Neural cell (in vitro differentiated cells): ENCODE results near the gene ERMAP. TPM values are rescaled to one million over a fixed set of nuclear protein-coding genes. Genes with fewer than 3 reads are reported as not detected.

ENCODE experiments used
- H2AFZ ChIP-seq: fragments of 200-600, 300-800 bp; sonication (generic), shearing (Covaris generic); 2 replicates; pipeline ENCODE4 v1.6.0; 2014; ENCODE audit warnings: low read depth, mild to moderate bottlenecking, antibody characterized with exemption, low read length, moderate library complexity
- H3F3A ChIP-seq: fragments of 200-600 bp; shearing (Covaris generic); 2 replicates; pipeline ENCODE4 v1.6.1; 2016; ENCODE audit warnings: mild to moderate bottlenecking, moderate library complexity, mixed read lengths, antibody characterized with exemption, low read length; ENCODE audit not compliant: insufficient read depth, poor library complexity, severe bottlenecking
- H3K27ac ChIP-seq: fragments of 200-600, 300-800 bp; sonication (generic), shearing (Covaris generic); 2 replicates; pipeline ENCODE4 v1.5.1; 2014; ENCODE audit warnings: mild to moderate bottlenecking, low read length, moderate library complexity
- H3K27me3 ChIP-seq: fragments of 300-800, 200-600 bp; sonication (generic), shearing (Covaris generic); 2 replicates; pipeline ENCODE4 v1.6.0; 2014; ENCODE audit warnings: mild to moderate bottlenecking, low read depth, low read length, moderate library complexity; ENCODE audit not compliant: insufficient read depth
- H3K36me3 ChIP-seq: fragments of 300-800, 200-600 bp; sonication (generic), shearing (Covaris generic); 2 replicates; pipeline ENCODE4 v1.5.1; 2014; ENCODE audit warnings: mild to moderate bottlenecking, antibody characterized with exemption, low read length, moderate library complexity; ENCODE audit not compliant: insufficient read depth
- H3K4me2 ChIP-seq: fragments of 300-800, 200-600 bp; sonication (generic), shearing (Covaris generic); 2 replicates; pipeline ENCODE4 v1.6.0; 2014; ENCODE audit warnings: mild to moderate bottlenecking, low read length
- H3K4me3 ChIP-seq: fragments of 300-800, 200-600 bp; sonication (generic), shearing (Covaris generic); 2 replicates; pipeline ENCODE4 v1.5.1; 2014; ENCODE audit warnings: mild to moderate bottlenecking, low read length, moderate library complexity
- H3K79me2 ChIP-seq: fragments of 200-600 bp; shearing (Covaris generic); replicated peaks from 2 replicates; pipeline ENCODE4 v1.6.0; 2014; ENCODE audit warnings: mild to moderate bottlenecking, low read length, moderate library complexity; ENCODE audit not compliant: insufficient read depth
- H3K9ac ChIP-seq: fragments of 300-800, 200-600 bp; sonication (generic), shearing (Covaris generic); 2 replicates; pipeline ENCODE4 v1.6.1; 2016; ENCODE audit warnings: mild to moderate bottlenecking, low read length, mixed read lengths
- H3K9me2 ChIP-seq: fragments of 200-600 bp; shearing (Covaris generic); 2 replicates; pipeline ENCODE4 v1.6.1; 2016; ENCODE audit warnings: mild to moderate bottlenecking, low read length, mixed read lengths; ENCODE audit not compliant: insufficient read depth
- H3K9me3 ChIP-seq: fragments of 200-600, 300-800 bp; sonication (generic), shearing (Covaris generic); 2 replicates; pipeline ENCODE4 v1.6.1; 2016; ENCODE audit warnings: mild to moderate bottlenecking, mixed run types, low read length, moderate library complexity, mixed read lengths
- H4K20me1 ChIP-seq: fragments of 200-600 bp; shearing (Covaris generic); 2 replicates; pipeline ENCODE4 v1.6.1; 2016; ENCODE audit warnings: mild to moderate bottlenecking, mixed run types; ENCODE audit not compliant: insufficient read depth
- EP300 ChIP-seq: fragments of 450-650 bp; conservative IDR thresholded peaks from 2 replicates; pipeline ENCODE4 v1.6.1; 2014; ENCODE audit warnings: antibody characterized with exemption, mild to moderate bottlenecking, moderate library complexity; ENCODE audit not compliant: poor library complexity, severe bottlenecking
- EZH2 ChIP-seq: fragments of 200-600, 300-800 bp; shearing (Covaris generic), sonication (generic); IDR thresholded peaks from 2 replicates; pipeline ENCODE4 v1.6.1; 2014; ENCODE audit warnings: antibody characterized with exemption, low read length, borderline replicate concordance, mild to moderate bottlenecking; ENCODE audit not compliant: insufficient read depth, poor library complexity, severe bottlenecking
- MXI1 ChIP-seq: fragments of 450-650 bp; conservative IDR thresholded peaks from 2 replicates; pipeline ENCODE4 v1.6.1; 2014; ENCODE audit warnings: antibody characterized with exemption, mild to moderate bottlenecking; ENCODE audit not compliant: poor library complexity, severe bottlenecking
- POLR2AphosphoS5 ChIP-seq: IDR thresholded peaks from 2 replicates; pipeline ENCODE4 v1.6.1; 2012
- RAD21 ChIP-seq: fragments of 450-650 bp; conservative IDR thresholded peaks from 2 replicates; pipeline ENCODE4 v1.6.1; 2014; ENCODE audit warnings: antibody characterized with exemption, mild to moderate bottlenecking, moderate library complexity
- SMC3 ChIP-seq: fragments of 450-650 bp; conservative IDR thresholded peaks from 2 replicates; pipeline ENCODE4 v1.6.1; 2014; ENCODE audit warnings: antibody characterized with exemption, mild to moderate bottlenecking, moderate library complexity; ENCODE audit not compliant: poor library complexity
- TAF1 ChIP-seq: IDR thresholded peaks from 2 replicates; pipeline ENCODE4 v1.6.1; 2012; ENCODE audit warnings: low read depth
- polyA plus RNA-seq: library from polyadenylated mRNA; depleted of rRNA; stranded (reverse); fragments of >200 nt; gene quantifications from 2 replicates; pipeline ENCODE4 v1.2.3, GENCODE V29; 2014
- TF ChIP-seq, protein P1 (sequence below): IDR thresholded peaks from 2 replicates; pipeline ENCODE4 v1.6.1; 2012; ENCODE audit warnings: borderline replicate concordance
- TF ChIP-seq, protein P2 (sequence below): fragments of 450-650 bp; IDR thresholded peaks from 2 replicates; pipeline ENCODE4 v1.5.1; 2014; ENCODE audit warnings: antibody characterized with exemption, mild to moderate bottlenecking, moderate library complexity; ENCODE audit not compliant: poor library complexity, severe bottlenecking

ERMAP gene
- polyA plus RNA-seq, 1 donor from 2014 or later: 10.6 TPM

DNA sequence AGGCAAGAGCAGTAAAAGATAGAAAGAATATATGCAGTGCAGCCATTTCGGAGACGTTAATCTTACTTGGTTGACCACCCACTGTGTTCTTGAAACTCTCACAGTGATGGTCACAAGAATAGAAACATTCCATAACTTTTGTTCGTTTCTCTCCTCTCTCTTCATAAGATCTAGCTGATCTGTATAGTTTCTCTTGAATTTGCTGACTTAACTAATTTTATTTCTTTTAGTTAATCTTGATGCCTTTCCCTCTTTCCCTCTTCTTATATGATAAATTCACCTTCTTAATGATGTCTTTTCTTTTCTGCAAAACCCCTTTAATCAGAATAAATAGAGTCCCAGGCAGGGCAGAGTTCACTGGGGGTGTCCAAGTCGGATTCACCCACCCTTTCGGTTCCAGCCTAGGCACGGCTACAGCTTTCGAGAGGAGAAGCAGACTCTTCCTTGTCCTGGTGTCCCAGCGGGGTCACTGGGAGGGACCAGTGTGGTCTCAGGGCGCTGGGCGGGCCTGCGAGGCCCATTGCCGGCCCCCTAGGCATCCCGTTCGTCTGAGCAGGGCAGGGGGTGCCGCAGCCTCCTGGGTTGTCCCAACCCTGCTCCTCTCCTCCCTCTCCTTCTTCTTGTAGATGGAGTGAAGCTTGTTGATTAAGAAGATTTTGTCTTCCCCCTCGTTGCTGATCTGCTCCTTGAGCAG, 69.3 kb downstream of the ERMAP start:
- Histone ChIP-seq H3K9me3 (no peaks in the 10 kb centered on the region), H3K4me2 (no peak overlapping the region), H3K9me2 (no peaks in the 10 kb centered on the region), H3K4me3 (no peak overlapping the region), H3K27ac (no peak overlapping the region), H3K9ac (no peak overlapping the region), H3K79me2 (no peaks in the 10 kb centered on the region), H3F3A (no peaks in the 10 kb centered on the region), H2AFZ (no peak overlapping the region), H3K36me3 (no peaks in the 10 kb centered on the region), H3K27me3 (no peaks in the 10 kb centered on the region), H4K20me1 (no peaks in the 10 kb centered on the region)
- TF ChIP-seq RAD21: no peak
- no peak for TF ChIP-seq TAF1
- no peak for TF ChIP-seq SMC3
- no peak for TF ChIP-seq POLR2AphosphoS5
- no peak for TF ChIP-seq MXI1
- no peak for TF ChIP-seq EZH2
- TF ChIP-seq, protein P1, sequence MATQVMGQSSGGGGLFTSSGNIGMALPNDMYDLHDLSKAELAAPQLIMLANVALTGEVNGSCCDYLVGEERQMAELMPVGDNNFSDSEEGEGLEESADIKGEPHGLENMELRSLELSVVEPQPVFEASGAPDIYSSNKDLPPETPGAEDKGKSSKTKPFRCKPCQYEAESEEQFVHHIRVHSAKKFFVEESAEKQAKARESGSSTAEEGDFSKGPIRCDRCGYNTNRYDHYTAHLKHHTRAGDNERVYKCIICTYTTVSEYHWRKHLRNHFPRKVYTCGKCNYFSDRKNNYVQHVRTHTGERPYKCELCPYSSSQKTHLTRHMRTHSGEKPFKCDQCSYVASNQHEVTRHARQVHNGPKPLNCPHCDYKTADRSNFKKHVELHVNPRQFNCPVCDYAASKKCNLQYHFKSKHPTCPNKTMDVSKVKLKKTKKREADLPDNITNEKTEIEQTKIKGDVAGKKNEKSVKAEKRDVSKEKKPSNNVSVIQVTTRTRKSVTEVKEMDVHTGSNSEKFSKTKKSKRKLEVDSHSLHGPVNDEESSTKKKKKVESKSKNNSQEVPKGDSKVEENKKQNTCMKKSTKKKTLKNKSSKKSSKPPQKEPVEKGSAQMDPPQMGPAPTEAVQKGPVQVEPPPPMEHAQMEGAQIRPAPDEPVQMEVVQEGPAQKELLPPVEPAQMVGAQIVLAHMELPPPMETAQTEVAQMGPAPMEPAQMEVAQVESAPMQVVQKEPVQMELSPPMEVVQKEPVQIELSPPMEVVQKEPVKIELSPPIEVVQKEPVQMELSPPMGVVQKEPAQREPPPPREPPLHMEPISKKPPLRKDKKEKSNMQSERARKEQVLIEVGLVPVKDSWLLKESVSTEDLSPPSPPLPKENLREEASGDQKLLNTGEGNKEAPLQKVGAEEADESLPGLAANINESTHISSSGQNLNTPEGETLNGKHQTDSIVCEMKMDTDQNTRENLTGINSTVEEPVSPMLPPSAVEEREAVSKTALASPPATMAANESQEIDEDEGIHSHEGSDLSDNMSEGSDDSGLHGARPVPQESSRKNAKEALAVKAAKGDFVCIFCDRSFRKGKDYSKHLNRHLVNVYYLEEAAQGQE: no peak
- TF ChIP-seq EP300: no peak
- TF ChIP-seq, protein P2, sequence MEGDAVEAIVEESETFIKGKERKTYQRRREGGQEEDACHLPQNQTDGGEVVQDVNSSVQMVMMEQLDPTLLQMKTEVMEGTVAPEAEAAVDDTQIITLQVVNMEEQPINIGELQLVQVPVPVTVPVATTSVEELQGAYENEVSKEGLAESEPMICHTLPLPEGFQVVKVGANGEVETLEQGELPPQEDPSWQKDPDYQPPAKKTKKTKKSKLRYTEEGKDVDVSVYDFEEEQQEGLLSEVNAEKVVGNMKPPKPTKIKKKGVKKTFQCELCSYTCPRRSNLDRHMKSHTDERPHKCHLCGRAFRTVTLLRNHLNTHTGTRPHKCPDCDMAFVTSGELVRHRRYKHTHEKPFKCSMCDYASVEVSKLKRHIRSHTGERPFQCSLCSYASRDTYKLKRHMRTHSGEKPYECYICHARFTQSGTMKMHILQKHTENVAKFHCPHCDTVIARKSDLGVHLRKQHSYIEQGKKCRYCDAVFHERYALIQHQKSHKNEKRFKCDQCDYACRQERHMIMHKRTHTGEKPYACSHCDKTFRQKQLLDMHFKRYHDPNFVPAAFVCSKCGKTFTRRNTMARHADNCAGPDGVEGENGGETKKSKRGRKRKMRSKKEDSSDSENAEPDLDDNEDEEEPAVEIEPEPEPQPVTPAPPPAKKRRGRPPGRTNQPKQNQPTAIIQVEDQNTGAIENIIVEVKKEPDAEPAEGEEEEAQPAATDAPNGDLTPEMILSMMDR: no peak

GRCh38 chr1:42886800-42887199, 69.9 kb downstream of the ERMAP start:
- H3K79me2 ChIP-seq: no peaks in the 10 kb centered on the region
- H3K4me3 ChIP-seq: no peak overlapping the region
- no peak overlapping the region for H3K27ac ChIP-seq
- no peaks in the 10 kb centered on the region for H4K20me1 ChIP-seq
- no peaks in the 10 kb centered on the region for H3K36me3 ChIP-seq
- no peaks in the 10 kb centered on the region for H3K27me3 ChIP-seq
- no peaks in the 10 kb centered on the region for H3K9me2 ChIP-seq
- H3K4me2 ChIP-seq: no peak overlapping the region
- no peak overlapping the region for H2AFZ ChIP-seq
- no peak overlapping the region for H3K9ac ChIP-seq
- H3F3A ChIP-seq: no peaks in the 10 kb centered on the region
- TF ChIP-seq, protein P2: no peak
- TF ChIP-seq POLR2AphosphoS5: no peak
- no peak for TF ChIP-seq TAF1
- TF ChIP-seq EP300: no peak
- TF ChIP-seq EZH2: no peak
- TF ChIP-seq SMC3: no peak
- no peak for TF ChIP-seq MXI1
- TF ChIP-seq RAD21: no peak
- TF ChIP-seq, protein P1: no peak
- no peaks in the 10 kb centered on the region for H3K9me3 ChIP-seq
